Measurements from ENCODE around the gene ALOX5AP.

ALOX5AP gene

DNA sequence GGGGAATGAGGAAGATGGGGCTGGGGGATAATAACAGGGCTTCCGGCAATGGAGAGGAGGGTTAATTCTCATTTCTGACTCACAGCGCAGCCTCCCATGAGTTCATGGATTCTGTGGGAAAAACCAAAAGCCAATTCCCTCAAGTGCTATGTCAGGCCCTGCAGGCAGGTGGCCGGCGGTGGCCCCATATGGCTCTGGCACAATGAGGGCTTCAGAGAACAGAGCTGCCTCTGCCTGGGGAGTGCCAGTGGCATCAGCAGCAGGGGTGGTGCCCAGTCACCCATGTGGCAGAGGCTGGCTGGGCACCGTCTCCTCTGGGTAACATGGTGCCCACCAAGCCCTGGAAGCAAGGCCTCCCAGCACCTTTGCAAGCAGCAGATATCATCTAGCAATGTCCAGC is 69.1 kb downstream of the ALOX5AP start:
- Histone ChIP-seq H3K36me3 (ENCODE audit: control insufficient read depth, insufficient read depth, low read length) (no peaks in the 10 kb centered on the region), H3K27ac (ENCODE audit: insufficient read depth, low read length, poor library complexity, severe bottlenecking) (no peak overlapping the region), H3K4me3 (ENCODE audit: insufficient read depth, low read depth, low read length, poor library complexity, severe bottlenecking) (no peak overlapping the region), H3K4me1 (ENCODE audit: control insufficient read depth, insufficient read depth, low read length, poor library complexity, severe bottlenecking) (peaks cover 8% of the 10 kb centered on the region), H3K9me3 (ENCODE audit: control insufficient read depth, low read length) (no peaks in the 10 kb centered on the region), H3K27me3 (replicated peaks; ENCODE audit: control insufficient read depth, insufficient read depth, low read length, poor library complexity, severe bottlenecking) (no peaks in the 10 kb centered on the region)
- DNase-seq = no peak

DNA sequence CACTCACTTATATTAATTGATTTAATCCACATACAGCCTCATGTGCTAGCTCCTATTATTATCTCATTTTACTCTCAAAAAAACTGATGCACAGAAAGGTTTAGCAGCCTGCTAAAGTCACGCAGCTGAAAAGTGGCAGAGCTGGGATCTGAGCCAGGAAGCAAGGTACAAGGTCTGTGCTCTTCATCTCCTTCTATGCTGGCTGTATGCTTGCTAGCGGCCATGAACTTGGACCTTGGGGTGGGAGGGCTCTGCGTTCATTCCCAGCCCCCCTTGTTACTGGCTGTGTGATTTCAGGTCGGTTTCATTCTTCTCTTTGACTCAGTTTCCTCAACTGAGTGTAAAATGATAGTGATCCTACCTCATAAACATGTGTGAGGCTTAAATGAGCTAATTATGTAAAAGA is 69.8 kb downstream of the ALOX5AP start:
- H3K27ac ChIP-seq (ENCODE audit: insufficient read depth, low read length, poor library complexity, severe bottlenecking) = no peak overlapping the region
- H3K27me3 ChIP-seq (replicated peaks; ENCODE audit: control insufficient read depth, insufficient read depth, low read length, poor library complexity, severe bottlenecking) = no peaks in the 10 kb centered on the region
- H3K4me1 ChIP-seq (ENCODE audit: control insufficient read depth, insufficient read depth, low read length, poor library complexity, severe bottlenecking) = peaks cover 8% of the 10 kb centered on the region
- no peaks in the 10 kb centered on the region for H3K36me3 ChIP-seq (ENCODE audit: control insufficient read depth, insufficient read depth, low read length)
- H3K9me3 ChIP-seq (ENCODE audit: control insufficient read depth, low read length) = no peaks in the 10 kb centered on the region
- no peak overlapping the region for H3K4me3 ChIP-seq (ENCODE audit: insufficient read depth, low read depth, low read length, poor library complexity, severe bottlenecking)
- DNase-seq = no peak

DNA sequence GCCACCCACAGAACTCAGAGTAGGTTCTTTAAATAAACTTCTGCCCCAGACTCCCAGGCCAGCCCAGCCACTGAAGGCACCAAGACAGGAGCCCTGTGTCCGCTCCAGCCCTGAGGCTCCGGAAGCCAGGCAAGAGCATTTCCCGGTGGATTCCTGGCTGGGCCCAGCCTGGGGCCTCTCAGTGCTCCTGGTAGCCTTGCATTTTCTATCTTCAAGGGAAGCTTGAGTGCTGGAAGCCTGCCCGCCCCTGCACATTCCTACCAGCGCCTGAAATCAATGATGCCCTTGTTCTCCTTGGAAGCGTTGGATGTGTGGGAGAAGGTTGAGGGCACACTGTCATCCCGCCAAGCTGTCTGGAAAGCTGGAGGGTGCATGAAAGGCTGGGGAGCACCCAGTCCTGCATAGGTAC is 70.3 kb downstream of the ALOX5AP start:
- no peak for DNase-seq
- no peaks in the 10 kb centered on the region for H3K27me3 ChIP-seq (replicated peaks; ENCODE audit: control insufficient read depth, insufficient read depth, low read length, poor library complexity, severe bottlenecking)
- no peak overlapping the region for H3K27ac ChIP-seq (ENCODE audit: insufficient read depth, low read length, poor library complexity, severe bottlenecking)
- no peaks in the 10 kb centered on the region for H3K9me3 ChIP-seq (ENCODE audit: control insufficient read depth, low read length)
- no peak overlapping the region for H3K4me3 ChIP-seq (ENCODE audit: insufficient read depth, low read depth, low read length, poor library complexity, severe bottlenecking)
- no peaks in the 10 kb centered on the region for H3K36me3 ChIP-seq (ENCODE audit: control insufficient read depth, insufficient read depth, low read length)
- peaks cover 8% of the 10 kb centered on the region for H3K4me1 ChIP-seq (ENCODE audit: control insufficient read depth, insufficient read depth, low read length, poor library complexity, severe bottlenecking)

DNA sequence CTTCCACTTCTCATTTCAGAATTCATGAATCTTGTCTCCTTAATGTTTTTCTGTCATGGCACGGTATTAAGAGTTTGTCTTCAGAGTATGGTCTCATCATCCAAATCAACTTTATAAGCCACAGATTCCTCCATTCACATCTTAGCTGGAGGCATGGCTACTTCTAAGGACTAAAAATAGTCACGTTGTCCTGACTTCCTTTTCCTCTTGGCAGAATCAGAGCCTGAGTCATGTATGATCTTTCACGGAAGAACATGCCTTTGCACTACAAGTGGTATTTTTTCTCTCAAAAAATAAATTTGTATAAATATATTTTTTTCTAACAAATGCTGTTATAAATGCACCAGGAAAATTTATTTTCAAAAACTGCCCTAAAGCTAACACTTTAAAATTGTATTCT is 71.4 kb downstream of the ALOX5AP start:
- DNase-seq = no peak
- Histone ChIP-seq H3K9me3 (ENCODE audit: control insufficient read depth, low read length) (no peaks in the 10 kb centered on the region), H3K4me3 (ENCODE audit: insufficient read depth, low read depth, low read length, poor library complexity, severe bottlenecking) (no peak overlapping the region), H3K27ac (ENCODE audit: insufficient read depth, low read length, poor library complexity, severe bottlenecking) (no peak overlapping the region), H3K27me3 (replicated peaks; ENCODE audit: control insufficient read depth, insufficient read depth, low read length, poor library complexity, severe bottlenecking) (no peaks in the 10 kb centered on the region), H3K36me3 (ENCODE audit: control insufficient read depth, insufficient read depth, low read length) (no peaks in the 10 kb centered on the region), H3K4me1 (ENCODE audit: control insufficient read depth, insufficient read depth, low read length, poor library complexity, severe bottlenecking) (peaks cover 8% of the 10 kb centered on the region)

DNA sequence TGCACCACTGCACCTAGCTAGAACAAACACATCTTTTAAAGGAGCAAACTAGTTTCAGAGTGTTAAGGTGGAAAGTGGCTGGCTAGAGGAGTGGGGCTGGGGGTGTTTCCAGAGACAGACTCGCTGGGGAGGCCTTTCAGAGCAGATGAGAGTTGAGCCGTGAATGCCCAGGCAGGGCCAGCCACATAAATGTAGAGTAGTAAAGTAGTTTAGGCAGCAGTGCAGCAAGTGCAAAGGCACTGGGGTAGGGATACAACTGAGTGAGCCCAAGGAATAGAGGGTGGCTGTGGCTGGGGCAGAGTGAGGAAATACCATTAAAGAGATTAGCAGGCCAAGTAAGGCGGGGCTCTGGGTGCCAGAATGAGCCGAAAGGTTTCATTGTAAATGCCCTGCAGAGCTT is 72.0 kb downstream of the ALOX5AP start:
- no peak overlapping the region for H3K27ac ChIP-seq (ENCODE audit: insufficient read depth, low read length, poor library complexity, severe bottlenecking)
- H3K27me3 ChIP-seq (replicated peaks; ENCODE audit: control insufficient read depth, insufficient read depth, low read length, poor library complexity, severe bottlenecking) = no peaks in the 10 kb centered on the region
- H3K36me3 ChIP-seq (ENCODE audit: control insufficient read depth, insufficient read depth, low read length) = no peaks in the 10 kb centered on the region
- no peak for DNase-seq
- no peaks in the 10 kb centered on the region for H3K9me3 ChIP-seq (ENCODE audit: control insufficient read depth, low read length)
- H3K4me3 ChIP-seq (ENCODE audit: insufficient read depth, low read depth, low read length, poor library complexity, severe bottlenecking) = no peak overlapping the region
- H3K4me1 ChIP-seq (ENCODE audit: control insufficient read depth, insufficient read depth, low read length, poor library complexity, severe bottlenecking) = peaks cover 8% of the 10 kb centered on the region

DNA sequence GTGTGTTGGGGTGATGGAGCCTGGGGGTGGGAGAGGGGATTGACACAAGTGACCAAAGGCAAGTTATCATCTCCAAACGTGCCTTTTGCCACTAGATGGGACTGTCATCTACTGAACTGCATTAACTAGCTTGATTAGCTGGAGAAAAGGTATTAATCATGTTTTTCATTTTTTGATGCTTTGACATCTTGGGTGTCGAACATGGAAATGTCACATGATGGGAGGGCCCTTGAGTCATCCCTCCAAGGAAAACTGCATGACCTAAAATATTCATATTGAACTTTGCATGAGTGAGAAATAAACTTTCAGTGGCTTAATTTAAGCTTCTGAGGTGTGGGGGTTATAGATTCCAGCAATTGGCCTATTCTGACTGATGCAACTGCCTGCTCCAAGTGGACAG is 73.3 kb downstream of the ALOX5AP start:
- Histone ChIP-seq H3K4me3 (ENCODE audit: insufficient read depth, low read depth, low read length, poor library complexity, severe bottlenecking) (no peak overlapping the region), H3K27me3 (replicated peaks; ENCODE audit: control insufficient read depth, insufficient read depth, low read length, poor library complexity, severe bottlenecking) (no peaks in the 10 kb centered on the region), H3K36me3 (ENCODE audit: control insufficient read depth, insufficient read depth, low read length) (no peaks in the 10 kb centered on the region), H3K27ac (ENCODE audit: insufficient read depth, low read length, poor library complexity, severe bottlenecking) (no peak overlapping the region), H3K4me1 (ENCODE audit: control insufficient read depth, insufficient read depth, low read length, poor library complexity, severe bottlenecking) (no peaks in the 10 kb centered on the region), H3K9me3 (ENCODE audit: control insufficient read depth, low read length) (no peaks in the 10 kb centered on the region)
- DNase-seq = no peak

DNA sequence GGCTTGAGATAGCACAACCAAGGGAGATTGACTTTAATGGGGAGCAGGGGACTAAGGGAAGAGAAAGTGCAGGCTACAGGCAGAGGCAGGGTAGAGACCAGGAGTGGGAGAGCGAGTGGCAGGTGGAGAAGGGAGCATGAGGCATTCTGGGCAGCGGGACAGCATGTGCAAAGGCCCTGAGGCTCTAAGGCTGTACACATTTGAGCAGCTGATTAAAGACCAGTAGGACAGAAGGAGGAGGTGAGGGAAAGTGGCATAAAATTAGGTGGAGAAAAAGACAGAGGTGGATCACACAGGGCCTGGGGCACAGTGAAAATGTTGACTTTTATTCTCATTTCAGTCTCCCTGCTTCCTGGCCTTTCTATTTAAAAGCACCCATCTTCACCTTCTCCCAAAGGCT is 74.4 kb downstream of the ALOX5AP start:
- DNase-seq = no peak
- Histone ChIP-seq H3K4me1 (ENCODE audit: control insufficient read depth, insufficient read depth, low read length, poor library complexity, severe bottlenecking) (no peaks in the 10 kb centered on the region), H3K36me3 (ENCODE audit: control insufficient read depth, insufficient read depth, low read length) (no peaks in the 10 kb centered on the region), H3K4me3 (ENCODE audit: insufficient read depth, low read depth, low read length, poor library complexity, severe bottlenecking) (no peak overlapping the region), H3K27me3 (replicated peaks; ENCODE audit: control insufficient read depth, insufficient read depth, low read length, poor library complexity, severe bottlenecking) (no peaks in the 10 kb centered on the region), H3K27ac (ENCODE audit: insufficient read depth, low read length, poor library complexity, severe bottlenecking) (no peak overlapping the region), H3K9me3 (ENCODE audit: control insufficient read depth, low read length) (no peaks in the 10 kb centered on the region)

DNA sequence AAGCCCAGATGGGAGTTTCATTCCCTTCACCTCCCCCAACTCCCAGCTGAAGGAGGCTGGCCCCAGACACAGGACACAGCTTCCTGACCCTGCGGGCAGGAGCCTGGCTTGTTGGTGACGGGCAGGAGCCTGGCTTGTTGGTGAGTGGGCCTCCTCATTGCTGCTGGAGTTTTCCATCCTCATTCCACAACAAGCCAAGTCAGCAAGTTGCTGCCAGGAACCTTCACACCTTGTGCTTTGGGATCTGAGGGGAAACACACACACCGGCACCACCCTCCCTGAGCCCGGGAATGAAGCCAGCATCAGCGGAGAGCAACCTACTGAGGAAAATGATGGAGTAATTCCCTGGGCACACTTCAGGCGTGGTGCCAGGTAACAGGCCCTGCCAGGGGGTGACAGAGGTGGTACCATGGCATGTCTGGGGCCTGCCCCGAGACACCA is 74.9 kb downstream of the ALOX5AP start:
- no peaks in the 10 kb centered on the region for H3K9me3 ChIP-seq (ENCODE audit: control insufficient read depth, low read length)
- no peaks in the 10 kb centered on the region for H3K36me3 ChIP-seq (ENCODE audit: control insufficient read depth, insufficient read depth, low read length)
- H3K4me3 ChIP-seq (ENCODE audit: insufficient read depth, low read depth, low read length, poor library complexity, severe bottlenecking) = no peak overlapping the region
- no peaks in the 10 kb centered on the region for H3K4me1 ChIP-seq (ENCODE audit: control insufficient read depth, insufficient read depth, low read length, poor library complexity, severe bottlenecking)
- H3K27me3 ChIP-seq (replicated peaks; ENCODE audit: control insufficient read depth, insufficient read depth, low read length, poor library complexity, severe bottlenecking) = no peaks in the 10 kb centered on the region
- no peak for DNase-seq
- H3K27ac ChIP-seq (ENCODE audit: insufficient read depth, low read length, poor library complexity, severe bottlenecking) = no peak overlapping the region

DNA sequence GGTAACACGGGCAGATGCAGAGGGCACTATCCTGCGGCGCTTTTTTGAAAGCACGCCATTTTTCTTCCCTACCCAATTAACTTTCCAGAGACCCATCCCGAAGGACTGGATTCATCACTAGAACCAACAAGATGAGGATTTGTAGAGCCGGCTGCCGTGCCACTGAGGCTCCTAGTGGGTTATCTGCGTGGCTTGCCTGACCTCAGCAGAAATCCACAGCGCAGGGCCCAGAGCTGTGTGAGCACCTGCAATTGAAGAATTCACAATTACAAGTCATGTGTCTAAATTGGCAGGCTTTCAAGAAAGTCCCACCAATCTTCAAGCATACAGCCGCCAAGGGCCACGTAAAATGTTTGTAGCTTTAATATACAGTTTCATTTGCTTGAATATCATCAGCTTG is 75.5 kb downstream of the ALOX5AP start:
- Histone ChIP-seq H3K27ac (ENCODE audit: insufficient read depth, low read length, poor library complexity, severe bottlenecking) (no peak overlapping the region), H3K4me1 (ENCODE audit: control insufficient read depth, insufficient read depth, low read length, poor library complexity, severe bottlenecking) (no peaks in the 10 kb centered on the region), H3K4me3 (ENCODE audit: insufficient read depth, low read depth, low read length, poor library complexity, severe bottlenecking) (no peak overlapping the region), H3K9me3 (ENCODE audit: control insufficient read depth, low read length) (no peaks in the 10 kb centered on the region), H3K27me3 (replicated peaks; ENCODE audit: control insufficient read depth, insufficient read depth, low read length, poor library complexity, severe bottlenecking) (no peaks in the 10 kb centered on the region), H3K36me3 (ENCODE audit: control insufficient read depth, insufficient read depth, low read length) (no peaks in the 10 kb centered on the region)
- DNase-seq = no peak
